HG03108 (cell line): ENCODE results near the gene CTSD.
A peak's percentile ranks its signal among the peaks of the same experiment; 100 is the strongest.
"Not testable (repeated sequence)": the region's sequence is repeated elsewhere in the genome, so short reads cannot be mapped to it uniquely, and the experiment has no call there.

Experiments
- ATAC-seq: cut with Tn5 transposase; IDR thresholded peaks from one replicate; pipeline ENCODE4 v1.9.1; 2021; ENCODE audit warnings: moderate library complexity; ENCODE audit not compliant: unreplicated experiment

The CTSD gene

DNA sequence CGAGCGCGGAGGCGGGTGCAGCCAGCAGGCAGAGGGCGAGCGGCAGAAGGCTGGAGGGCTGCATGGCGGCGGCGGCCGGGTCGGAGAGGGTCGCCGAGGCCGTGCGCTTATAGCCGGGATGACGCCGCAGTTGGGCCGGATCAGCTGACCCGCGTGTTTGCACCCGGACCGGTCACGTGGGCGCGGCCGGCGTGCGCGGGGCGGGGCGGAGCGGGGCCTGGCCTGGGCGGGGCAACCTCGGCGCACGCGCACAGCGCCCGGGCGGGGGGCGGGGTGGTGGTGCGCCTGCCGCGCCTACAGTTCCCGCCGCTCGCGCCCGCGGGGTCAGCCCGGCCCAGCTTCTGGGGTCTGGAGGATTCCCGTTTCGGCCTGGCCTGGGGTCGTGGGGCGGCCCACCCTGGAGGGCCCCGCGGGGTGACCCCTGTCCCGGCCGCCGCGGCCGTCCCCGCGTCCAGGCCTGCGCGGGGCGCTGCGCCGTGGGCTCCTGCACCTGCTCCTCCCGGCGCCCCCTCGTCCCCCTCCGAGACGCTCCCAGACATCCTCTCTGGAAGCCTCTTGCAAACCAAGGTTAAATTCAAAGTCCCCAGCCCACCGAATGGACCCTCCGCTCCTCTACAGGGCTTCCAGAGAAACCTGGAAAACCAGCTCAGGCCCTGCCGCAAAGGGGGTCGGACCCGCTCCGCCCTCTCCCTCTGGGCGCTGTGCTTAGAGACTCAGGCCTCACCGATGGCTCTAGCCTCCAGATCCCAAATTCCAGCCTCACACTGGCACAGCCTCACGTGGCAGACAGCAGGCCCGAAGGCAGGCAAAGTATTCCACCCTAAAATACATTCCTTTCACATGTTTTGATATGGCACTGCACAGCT, at the start of gene CTSD:
TSS of gene CTSD (minus strand) at position 132 of the 866 bp plus-strand sequence. CDS start at position 64, 68 bp downstream.
- ATAC-seq = peak; percentile 68

DNA sequence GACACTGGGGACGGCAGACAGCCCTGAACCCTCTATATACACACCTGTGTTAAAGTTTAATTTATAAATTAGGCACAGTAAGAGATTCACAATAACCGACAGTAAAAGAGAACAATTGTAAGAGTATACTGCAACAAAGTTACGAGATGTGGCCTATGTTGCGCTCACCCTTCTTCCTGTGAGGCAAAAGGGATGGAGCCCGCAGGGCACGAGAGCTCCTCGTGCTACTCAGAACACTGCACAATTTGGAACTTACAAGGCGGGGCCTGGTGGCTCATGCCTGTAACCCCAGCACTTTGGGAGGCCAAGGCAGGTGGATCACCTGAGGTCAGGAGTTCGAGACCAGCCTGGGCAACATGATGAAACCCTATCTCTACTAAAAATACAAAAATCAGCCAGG, 49.6 kb upstream of the CTSD start:
- not testable (repeated sequence) for ATAC-seq

DNA sequence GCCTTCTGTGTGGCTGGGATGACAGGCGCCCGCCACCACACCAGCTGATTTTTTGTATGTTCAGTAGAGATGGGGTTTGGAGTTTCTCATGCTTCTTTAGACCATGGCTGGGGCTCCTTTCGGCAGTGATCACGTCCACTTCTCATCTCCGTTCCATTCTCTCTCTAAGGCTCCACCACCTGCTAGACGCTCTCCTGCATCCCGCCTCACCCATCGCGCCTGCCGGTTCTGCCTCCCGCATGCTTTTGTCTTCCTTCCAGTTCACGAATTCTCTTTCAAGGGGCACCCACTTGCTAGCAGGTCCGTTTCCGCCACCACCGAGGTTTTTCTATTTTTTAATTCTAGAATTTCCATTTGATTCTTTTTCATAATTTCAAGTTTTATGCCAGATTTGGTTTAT, 49.1 kb upstream of the CTSD start:
- no peak for ATAC-seq

DNA sequence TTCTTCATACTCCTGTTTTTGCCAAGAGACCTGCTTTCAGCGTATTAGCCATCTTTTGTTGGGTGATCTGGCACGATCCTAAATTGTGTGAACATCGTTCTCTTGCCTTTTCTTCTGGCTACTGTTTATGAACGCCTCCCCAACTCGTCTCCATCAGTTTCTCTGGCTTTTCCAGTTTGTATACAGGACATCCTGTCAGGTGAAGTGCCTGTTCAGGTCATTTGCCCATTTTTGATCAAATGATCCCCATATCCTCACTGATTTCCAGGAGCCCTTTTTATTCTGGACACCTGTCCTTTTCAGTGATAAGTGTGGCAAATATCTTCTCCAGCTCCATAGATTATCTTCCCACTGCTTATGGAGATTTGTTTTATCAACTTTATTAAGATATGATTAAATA, 48.5 kb upstream of the CTSD start:
- no peak for ATAC-seq

DNA sequence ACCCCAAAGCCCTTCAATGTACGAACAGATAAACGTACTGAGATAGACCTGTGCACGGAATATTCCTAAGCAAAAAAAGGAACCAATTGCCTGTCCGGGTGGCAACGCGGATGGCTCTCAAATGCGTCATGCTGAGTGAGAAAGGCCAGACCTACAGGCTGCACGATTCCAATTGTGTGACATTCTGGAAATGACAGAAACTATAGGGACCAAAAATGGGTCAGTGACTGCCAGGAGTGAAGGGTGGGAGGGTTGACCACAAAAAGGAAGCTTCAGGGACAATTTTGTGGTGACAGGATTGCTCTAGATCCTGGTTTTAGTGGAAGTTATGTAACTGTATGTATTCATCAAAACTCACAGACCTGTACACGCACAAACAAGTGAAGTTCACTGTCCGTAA, 47.0 kb upstream of the CTSD start:
- ATAC-seq = no peak

DNA sequence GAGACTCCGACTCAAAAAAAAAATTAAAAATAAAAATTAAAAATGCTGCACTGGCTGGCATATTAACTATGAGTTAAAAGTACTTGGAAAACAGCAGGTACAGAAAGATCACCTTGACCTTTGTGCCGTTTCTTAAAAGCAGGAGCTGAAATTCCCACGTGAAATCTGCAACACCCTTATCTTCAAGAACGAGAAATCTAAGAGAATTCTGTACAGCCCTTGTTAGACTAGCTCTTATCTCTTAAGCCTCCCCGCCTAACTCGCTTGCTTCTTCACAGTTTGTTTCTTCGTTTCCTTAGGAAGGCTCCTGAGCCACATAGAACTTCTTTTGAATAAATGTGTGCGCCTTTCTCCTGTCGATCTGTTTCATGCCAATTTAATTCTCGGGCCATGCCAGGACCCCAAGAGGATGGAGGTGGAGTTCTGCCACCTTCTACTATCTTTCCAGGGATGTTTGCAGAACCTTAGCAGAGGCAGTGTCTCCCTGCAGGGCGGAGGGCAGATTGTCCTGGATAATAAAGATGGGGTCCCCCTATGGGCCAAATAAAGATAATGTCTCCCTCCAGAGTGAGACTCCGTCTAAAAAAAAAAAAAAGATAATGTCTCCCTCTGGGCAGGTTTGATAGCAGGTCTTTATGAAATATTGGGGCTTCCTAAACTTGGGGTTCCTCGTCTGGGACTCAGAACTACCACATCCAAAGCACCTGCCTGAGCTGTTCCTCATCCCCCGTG, 43.7 kb upstream of the CTSD start:
- ATAC-seq = no peak

DNA sequence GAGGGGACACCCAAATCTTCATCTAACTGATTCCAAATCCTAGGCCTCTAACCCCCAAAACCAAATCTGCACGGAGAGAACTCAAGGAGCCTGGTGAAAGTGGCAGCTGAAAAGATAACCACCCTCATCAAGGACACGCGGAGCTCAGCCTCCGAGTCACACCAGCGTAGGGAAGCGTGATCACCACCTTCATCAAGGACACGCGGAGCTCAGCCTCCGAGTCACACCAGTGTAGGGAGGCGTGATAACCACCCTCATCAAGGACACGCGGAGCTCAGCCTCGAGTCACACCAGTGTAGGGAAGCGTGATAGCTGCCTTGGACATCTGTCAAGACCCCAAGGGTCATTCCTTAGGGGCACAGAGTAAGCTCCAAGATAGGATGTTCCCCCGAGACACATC, 41.8 kb upstream of the CTSD start:
- ATAC-seq = no peak

DNA sequence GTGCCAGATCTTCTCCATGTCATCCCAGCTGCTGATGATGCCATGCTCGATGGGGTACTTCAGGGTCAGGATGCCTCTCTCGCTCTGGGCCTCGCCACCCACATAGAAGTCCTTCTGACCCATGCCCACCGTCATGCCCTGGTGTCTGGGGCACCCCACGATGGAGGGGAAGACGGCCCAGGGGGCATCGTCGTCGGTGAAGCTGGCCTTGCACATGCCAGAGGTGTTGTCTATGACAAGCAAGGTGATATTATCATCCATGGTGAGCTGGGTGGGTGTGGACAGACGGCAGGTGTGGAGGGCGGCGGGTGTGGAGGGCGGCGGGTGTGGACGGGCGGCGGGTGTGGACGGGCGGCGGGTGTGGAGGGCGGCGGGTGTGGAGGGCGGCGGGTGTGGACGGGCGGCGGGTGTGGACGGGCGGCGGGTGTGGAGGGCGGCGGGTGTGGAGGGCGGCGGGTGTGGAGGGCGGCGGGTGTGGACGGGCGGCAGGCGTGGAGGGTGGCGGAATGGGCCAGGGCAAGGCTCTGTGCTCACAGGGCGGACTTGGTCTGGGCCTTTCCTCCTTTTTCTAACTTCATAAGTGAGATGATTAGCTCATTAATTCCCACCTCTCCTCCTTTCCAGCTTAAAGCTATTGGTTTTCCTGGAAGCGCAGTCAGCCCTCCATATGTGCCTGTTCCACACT, 40.2 kb upstream of the CTSD start:
- not testable (repeated sequence) for ATAC-seq

DNA sequence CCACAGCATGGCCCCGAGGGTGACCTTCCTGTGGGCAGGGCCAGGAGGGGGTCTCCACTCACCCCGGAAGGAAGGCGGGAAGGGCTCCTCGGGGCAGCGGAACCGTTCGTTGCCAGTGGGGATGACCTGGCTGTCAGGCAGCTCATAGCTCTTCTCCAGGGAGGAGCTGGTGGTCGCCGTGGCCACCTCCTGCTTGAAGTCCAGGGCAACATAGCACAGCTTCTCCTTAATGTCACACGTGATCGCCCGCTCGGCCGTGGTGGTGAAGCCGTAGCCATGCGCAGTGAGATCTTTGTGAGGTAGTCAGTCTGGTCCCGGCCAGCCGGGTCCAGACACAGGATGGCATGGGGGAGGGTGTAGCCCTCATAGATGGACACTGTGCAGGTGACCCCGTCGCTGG, 39.5 kb upstream of the CTSD start:
- no peak for ATAC-seq

DNA sequence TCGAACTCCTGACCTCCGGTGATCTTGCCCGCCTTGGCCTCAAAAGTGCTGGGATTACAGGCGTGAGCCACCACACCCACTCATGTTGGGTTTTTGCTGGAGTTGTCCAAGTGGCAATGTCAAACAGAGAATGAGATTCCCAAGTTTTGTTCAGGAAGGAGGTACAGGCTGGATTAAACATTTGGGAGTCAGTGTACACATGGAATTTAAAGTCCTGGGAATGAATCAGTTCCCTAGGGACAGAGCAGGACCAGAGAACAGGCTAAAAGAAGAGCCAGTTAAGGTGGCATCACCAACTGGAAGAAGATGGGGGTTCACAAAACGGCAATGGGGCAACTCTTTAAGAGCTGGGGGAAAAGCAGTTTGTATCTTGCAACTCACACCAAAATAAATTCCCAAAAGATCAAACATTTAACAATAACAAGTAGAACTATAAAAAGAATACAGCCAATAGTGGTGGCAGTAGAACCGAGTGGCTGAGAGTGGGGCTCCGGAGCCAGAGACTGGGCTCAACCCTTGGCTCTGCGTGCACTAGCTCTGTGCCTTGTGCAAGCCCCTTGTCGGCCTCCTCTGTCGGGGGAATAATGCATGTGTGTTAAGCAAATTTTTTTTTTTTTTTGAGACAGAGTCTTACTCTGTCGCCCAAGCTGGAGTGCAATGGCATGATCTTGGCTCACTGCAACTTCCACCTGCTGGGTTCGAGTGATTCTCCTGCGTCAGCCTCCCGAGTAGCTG, 33.8 kb upstream of the CTSD start:
- ATAC-seq = no peak

DNA sequence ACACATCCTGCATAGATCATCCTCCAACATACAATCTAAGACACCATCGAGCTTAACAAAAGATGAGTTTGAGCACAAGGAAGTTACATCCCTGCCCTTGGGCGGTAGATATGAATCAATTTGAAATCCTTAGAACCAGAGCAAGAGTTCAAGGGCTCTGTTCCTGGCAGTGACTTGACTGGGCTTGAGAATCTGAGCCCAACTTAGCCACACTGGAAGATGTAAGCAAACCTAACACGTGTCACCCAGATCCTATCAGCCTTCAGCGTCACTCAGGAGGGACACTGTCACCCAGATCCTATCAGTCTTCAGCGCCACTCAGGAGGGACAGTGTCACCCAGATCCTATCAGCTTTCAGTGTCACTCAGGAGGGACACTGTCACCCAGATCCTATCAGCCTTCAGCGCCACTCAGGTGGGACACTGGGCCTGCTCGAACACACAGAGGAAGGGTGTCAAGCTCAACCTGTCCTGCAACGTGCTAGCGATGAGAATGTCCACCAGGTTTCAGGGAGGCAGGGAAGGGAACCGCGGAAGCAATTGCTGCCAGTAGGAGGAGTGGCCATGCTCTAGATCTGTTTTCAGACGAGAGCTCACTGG, 32.8 kb upstream of the CTSD start:
- ATAC-seq = no peak

DNA sequence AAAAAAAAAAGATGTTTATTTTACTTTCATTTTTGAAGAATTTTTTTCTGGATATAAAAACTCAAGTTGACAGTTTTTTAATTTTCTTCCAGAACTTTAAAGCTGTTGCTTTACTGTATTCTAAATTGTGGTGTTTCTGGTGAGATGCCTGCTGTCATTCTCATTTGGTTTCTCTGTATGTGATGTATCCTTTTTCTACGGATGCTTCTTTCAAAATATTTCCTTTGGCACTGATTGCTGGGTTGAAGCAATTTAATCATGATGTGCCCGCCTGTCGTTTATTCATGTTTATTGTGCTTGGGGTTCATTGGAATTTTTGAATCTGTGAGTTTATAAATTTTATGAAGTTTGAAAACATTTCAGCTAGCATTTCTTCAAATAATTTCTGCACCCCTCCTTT, 29.4 kb upstream of the CTSD start:
- no peak for ATAC-seq

DNA sequence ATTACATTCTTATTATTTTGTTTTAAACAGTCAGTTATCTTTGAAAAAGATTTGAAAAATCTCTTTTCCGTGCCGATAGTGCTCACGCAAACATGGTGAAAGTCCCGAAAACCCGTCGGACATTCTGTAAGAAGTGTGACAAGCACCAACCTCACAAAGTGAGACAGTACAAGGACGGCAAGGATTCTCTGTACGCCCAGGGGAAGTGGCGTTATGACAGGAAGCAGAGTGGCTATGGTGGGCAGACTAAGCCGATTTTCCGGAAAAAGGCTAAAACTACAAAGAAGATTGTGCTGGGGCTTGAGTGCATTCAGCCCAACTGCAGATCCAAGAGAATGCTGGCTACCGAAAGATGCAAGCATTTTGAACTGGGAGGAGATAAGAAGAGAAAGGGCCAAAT, 28.7 kb upstream of the CTSD start:
- ATAC-seq = no peak

DNA sequence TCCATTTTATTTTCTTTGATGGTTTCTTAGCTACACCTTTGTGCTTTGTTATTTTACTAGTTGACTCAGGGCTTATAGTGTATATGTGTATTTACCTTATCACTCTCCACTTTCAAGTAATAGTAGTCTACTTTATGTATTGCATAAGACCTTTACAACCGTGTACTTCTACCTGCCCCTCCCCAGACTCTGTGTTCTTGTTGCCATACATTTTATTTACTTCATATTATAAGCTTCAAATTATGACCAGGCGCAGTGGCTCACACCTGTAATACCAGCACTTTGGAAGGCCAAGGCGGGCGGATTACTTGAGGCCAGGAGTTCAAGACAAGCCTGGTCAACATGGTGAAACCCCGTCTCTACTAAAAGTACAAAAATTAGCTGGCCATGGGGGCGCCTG, 28.2 kb upstream of the CTSD start:
- ATAC-seq = no peak

DNA sequence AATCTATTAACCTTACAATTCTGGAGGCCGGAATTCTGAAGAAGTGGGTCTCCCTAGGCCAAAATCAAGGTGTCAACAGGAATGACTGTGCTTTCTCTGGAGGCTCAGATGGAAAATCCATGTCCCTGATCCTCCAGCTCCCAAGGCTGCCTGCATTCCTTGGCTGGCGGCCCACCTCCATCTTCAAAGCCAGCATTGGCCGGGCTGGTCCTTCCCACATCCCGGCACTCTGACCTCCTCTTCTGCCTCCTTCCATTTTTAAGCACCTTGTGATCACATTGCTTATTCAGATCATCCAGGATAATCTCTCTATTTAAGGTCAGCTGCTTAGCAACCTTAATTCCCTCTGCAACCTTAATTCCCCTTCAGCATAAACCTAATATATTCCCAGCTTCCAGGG, 22.7 kb upstream of the CTSD start:
- ATAC-seq = no peak

DNA sequence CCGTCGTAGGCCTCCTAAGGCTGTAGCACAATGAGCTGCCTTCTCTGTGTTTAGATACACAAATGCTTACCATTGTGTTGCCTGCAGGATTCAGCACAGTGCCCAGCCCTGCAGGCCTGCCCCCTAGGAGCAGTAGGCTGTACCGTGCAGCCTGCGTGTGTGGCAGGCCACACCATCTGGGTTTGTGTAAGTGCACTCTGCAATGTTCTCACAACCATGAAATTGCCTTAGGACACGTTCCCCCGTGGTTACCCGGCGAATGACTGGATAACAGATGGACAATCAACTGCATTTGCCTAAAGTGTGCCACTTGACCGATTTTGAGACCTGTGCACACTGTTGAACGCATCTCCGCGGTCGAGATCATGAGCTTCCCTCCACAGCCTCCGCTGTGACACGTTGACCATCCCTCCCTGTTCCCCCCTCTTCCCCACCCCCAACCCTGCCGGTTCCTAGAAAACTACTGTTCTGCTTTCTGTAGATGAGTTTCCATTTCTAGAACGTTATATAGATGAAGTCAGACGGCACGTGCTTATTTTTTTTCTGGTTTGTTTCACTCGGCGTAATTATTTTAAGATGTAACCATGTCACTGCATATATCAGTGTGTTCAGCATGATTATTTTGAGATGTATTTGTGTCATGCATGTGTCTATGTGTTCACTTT, 22.2 kb upstream of the CTSD start:
- ATAC-seq = no peak

DNA sequence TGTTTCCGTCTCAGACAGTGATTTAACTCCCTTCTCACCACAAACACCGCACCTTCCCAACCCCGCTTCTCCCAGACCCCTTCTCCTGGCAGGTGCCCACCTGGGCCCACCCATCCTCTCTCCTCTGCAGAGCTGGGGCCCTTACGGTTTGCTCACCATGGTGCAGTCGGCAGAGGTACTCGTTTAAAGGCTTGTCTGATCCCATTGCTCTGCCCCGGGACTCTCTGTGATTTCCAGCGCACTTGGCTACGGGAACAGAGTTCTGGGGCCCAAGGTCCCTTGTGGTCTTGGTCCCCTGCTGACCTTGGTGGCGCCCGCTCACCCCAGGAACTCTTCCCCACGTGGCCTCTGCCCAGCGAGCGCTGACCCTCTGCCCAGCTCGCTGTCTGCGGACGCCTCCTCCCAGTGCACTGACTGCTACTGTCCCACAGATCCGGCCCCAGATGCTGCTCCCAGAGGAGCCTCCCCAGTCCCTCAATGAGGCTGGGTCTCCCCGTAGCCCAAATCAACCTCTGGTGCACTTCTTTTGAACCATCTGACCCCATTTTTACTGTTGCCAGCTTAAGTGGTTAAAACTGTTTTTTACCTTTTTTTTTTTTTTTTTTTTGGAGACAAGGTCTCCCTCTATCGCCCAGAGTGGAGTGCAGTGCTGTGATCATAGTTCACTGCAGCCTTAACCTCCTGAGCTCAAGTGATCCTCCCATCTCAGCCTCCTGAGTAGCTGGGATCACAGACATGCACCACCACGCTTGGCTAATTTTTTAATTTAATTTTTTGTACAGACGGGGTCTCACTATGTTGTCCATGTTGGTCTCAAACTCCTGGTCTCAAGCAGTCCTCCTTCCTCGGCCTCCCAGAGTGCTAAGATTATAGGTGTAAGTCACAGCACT, 21.3 kb upstream of the CTSD start:
- ATAC-seq = no peak

DNA sequence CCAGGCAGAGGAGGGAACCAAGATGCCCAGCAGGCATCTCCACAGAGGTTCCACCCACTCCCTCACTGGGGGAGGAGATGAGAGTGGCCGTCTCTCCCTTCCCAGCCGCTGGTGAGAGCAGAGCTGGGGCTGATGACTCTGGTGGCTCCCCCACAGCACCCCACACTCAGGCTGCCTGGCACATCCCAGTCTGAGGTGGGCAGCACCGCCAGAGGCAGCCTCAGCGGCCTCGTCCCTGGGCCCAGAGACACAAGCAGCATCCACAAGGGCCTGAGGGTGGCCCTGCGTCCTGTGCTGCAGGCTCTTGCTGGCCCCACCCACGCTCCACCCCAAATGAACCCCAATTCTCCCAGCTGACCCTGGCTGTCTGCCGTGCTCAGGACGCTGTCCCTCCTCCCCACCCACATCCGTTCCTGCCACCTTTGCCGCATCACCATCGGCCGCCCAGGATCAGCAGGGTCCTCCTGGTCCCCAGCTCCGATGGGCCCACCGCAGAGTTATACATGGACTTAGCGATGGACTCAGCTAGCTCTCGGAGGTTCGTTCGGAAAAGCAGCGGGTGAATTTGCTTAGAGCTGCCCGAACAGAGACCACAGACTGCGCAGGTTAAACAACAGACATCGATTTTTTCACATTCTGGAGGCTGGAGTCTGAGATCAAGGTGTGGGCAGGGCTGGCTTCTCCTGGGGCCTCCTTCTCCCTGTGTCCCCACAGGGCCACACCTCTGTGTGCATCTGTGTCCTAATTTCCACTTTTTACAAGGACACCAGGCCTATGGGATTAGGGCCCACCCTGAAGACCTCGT, 20.2 kb upstream of the CTSD start:
- no peak for ATAC-seq
